Measurements from ENCODE around the gene TMIE. TPM values are rescaled to one million over a fixed set of nuclear protein-coding genes. Genes with fewer than 3 reads are reported as not detected.
"Not testable (repeated sequence)": the region's sequence is repeated elsewhere in the genome, so short reads cannot be mapped to it uniquely, and the experiment has no call there.

The TMIE gene
- total RNA-seq, 3 donors from 2014 or later = 0.16 to 0.71 (median 0.40) TPM

GRCh38 chr3:46692566-46692990 is 8.6 kb upstream of the TMIE start:
- no peaks in the 10 kb centered on the region for H3K27me3 Mint-ChIP-seq (ENCODE audit: low read depth)
- peaks cover 60% of the 10 kb centered on the region for H3K4me1 Mint-ChIP-seq (ENCODE audit: low read depth)
- peak overlapping the region; percentile 77 for H3K4me3 Mint-ChIP-seq
- H3K9me3 Mint-ChIP-seq = no peaks in the 10 kb centered on the region
- no peaks in the 10 kb centered on the region for H3K36me3 Mint-ChIP-seq (ENCODE audit: insufficient read depth)
- DNase-seq = no peak
- no peak for ATAC-seq

DNA sequence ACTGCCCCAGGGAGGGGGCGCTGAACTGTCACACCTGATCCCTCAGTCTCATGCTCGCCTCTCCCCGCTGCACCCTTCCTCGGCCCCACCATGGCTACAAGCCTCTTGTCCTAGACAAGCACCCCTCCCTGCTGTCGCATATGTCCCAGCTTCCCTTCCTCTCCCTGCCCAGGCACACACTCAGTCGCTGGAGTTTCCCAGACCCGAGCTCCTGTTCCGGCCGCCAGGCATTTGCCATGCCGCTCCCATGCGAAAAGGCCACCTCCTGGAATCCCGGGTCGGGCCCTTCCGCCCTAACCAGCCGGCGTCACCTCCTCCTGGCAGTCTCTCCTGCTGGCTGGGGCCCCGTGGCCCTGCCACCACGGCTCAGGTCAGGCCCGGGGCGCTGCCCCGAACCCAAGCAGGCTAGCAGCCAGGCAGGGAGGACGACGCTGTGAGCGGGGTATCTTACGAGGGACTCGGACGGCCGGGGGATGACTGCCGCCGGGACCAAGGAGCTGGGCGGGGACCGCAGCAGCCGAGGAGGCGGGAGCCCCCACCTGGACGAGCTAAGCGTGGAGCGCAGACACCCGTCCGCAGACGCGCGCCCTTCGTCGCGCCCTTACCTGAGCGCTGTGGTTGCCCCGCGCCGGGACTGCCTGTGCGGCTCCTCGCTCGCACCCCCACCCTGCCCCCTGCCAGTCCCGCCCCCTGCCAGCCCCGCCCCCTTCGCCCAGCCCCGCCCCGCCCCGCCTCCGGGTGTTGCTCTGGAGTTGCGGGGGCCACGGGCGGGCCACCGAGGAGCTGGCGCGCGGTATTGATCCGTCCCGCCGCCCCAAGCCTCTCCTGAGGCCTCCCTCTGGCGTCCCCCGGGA is 7.9 kb upstream of the TMIE start, which contains the start of gene ALS2CL:
Gene ALS2CL, minus strand, starts transcription at position 642 of the 854 bp plus-strand sequence. CDS start 4,239 bp downstream, outside the sequence.
- Mint-ChIP-seq H3K4me1 (ENCODE audit: low read depth) (peaks cover 62% of the 10 kb centered on the region), H3K36me3 (ENCODE audit: insufficient read depth) (no peaks in the 10 kb centered on the region), H3K4me3 (peak within 1 kb of the TSS; percentile 77), H3K9me3 (no peaks in the 10 kb centered on the region), H3K27me3 (ENCODE audit: low read depth) (no peaks in the 10 kb centered on the region)
- peak; percentile 72 to 73 for ATAC-seq
- DNase-seq = peak; percentile 66

GRCh38 chr3:46693892-46694226 is 7.3 kb upstream of the TMIE start:
- Mint-ChIP-seq H3K27me3 (ENCODE audit: low read depth) (no peaks in the 10 kb centered on the region), H3K4me1 (ENCODE audit: low read depth) (peaks cover 62% of the 10 kb centered on the region)
- ATAC-seq = peak; percentile 64 to 66

GRCh38 chr3:46694520-46694919 is 6.7 kb upstream of the TMIE start:
- H3K36me3 Mint-ChIP-seq (ENCODE audit: insufficient read depth) = no peaks in the 10 kb centered on the region
- H3K27me3 Mint-ChIP-seq (ENCODE audit: low read depth) = no peaks in the 10 kb centered on the region

More at GRCh38 chr3:46693892-46694226, 7.3 kb upstream of the TMIE start:
- Mint-ChIP-seq H3K4me3 (peak overlapping the region; percentile 58), H3K9me3 (no peaks in the 10 kb centered on the region), H3K36me3 (ENCODE audit: insufficient read depth) (no peaks in the 10 kb centered on the region)
- DNase-seq = peak; percentile 49

GRCh38 chr3:46695177-46695961 is 5.8 kb upstream of the TMIE start:
- Mint-ChIP-seq H3K9me3 (no peaks in the 10 kb centered on the region), H3K4me3 (peak overlapping the region; percentile 45), H3K27me3 (ENCODE audit: low read depth) (no peaks in the 10 kb centered on the region), H3K4me1 (ENCODE audit: low read depth) (peaks cover 61% of the 10 kb centered on the region), H3K36me3 (ENCODE audit: insufficient read depth) (no peaks in the 10 kb centered on the region)
- DNase-seq (peak; percentile 42), ATAC-seq (peak in 1 of 2 donors; percentile 13)

More at GRCh38 chr3:46694520-46694919, 6.7 kb upstream of the TMIE start:
- DNase-seq (no peak), ATAC-seq (no peak)
- Mint-ChIP-seq H3K9me3 (no peaks in the 10 kb centered on the region), H3K4me1 (ENCODE audit: low read depth) (peaks cover 65% of the 10 kb centered on the region), H3K4me3 (peak overlapping the region; percentile 24)

DNA sequence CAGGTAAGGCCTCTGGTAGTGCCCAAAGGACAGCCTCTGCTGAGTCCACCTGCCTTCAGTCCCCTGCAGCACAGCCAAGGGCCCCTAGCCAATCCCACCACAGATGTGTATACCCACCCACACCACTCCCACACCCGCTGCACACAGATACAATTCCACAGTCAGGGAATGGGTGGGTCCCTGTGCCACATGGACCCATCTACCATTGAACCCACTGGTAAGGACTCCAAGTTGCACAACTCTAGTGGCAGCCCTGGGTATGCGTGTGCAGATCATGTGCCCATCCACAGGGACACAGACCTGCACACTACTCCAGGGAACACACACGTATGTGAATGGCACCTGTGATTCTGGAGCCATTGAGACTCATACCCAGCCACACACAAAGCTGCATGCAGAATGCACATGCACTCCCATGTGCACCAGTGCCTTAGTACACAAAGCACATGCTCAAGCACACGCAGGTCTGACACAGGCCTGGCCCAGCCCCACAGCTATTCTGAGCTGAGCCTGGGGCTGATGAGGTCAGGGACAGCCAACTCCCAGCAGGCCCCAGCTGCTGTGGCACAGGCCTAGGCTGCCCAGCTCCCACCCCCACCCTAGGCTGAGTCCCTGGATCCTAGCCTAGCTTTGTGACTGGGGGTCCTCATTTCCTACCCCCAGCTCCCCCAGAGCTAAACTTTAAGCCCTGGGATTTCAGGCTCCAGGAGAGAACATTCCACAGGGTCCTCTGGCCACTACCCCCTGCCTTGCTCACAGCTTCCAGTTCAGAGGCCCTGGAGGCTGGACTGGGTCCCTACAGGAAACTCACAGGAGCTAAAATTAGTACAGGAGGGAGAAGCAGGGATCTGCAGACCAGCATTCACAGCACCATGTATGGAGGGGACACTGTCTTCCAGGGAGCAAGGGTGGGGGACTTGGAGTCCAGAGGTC is 5.0 kb upstream of the TMIE start:
- no peaks in the 10 kb centered on the region for H3K9me3 Mint-ChIP-seq
- H3K27me3 Mint-ChIP-seq (ENCODE audit: low read depth) = no peaks in the 10 kb centered on the region
- DNase-seq (no peak), ATAC-seq (no peak)
- H3K4me1 Mint-ChIP-seq (ENCODE audit: low read depth) = peaks cover 52% of the 10 kb centered on the region
- H3K36me3 Mint-ChIP-seq (ENCODE audit: insufficient read depth) = no peaks in the 10 kb centered on the region
- no peak overlapping the region for H3K4me3 Mint-ChIP-seq

GRCh38 chr3:46699676-46700523 is 1.3 kb upstream of the TMIE start:
- no peak for ATAC-seq
- Mint-ChIP-seq H3K27me3 (ENCODE audit: low read depth) (peaks cover 8% of the 10 kb centered on the region), H3K4me3 (no peak overlapping the region), H3K9me3 (no peaks in the 10 kb centered on the region), H3K4me1 (ENCODE audit: low read depth) (peaks cover 37% of the 10 kb centered on the region), H3K36me3 (ENCODE audit: insufficient read depth) (no peaks in the 10 kb centered on the region)
- DNase-seq = no peak

GRCh38 chr3:46700772-46701171 is 420 bp upstream of the TMIE start:
- peak overlapping the region; percentile 46 for H3K4me3 Mint-ChIP-seq
- H3K36me3 Mint-ChIP-seq (ENCODE audit: insufficient read depth) = no peaks in the 10 kb centered on the region
- no peak for ATAC-seq
- H3K27me3 Mint-ChIP-seq (ENCODE audit: low read depth) = peaks cover 8% of the 10 kb centered on the region
- H3K4me1 Mint-ChIP-seq (ENCODE audit: low read depth) = peaks cover 28% of the 10 kb centered on the region
- no peaks in the 10 kb centered on the region for H3K9me3 Mint-ChIP-seq
- no peak for DNase-seq

GRCh38 chr3:46702246-46703012 is 1.2 kb downstream of the TMIE start:
- no peak overlapping the region for H3K4me3 Mint-ChIP-seq
- ATAC-seq (no peak), DNase-seq (no peak)
- H3K4me1 Mint-ChIP-seq (ENCODE audit: low read depth) = peaks cover 18% of the 10 kb centered on the region
- no peaks in the 10 kb centered on the region for H3K9me3 Mint-ChIP-seq
- H3K27me3 Mint-ChIP-seq (ENCODE audit: low read depth) = peaks cover 8% of the 10 kb centered on the region
- H3K36me3 Mint-ChIP-seq (ENCODE audit: insufficient read depth) = no peaks in the 10 kb centered on the region

GRCh38 chr3:46703013-46703520 is 1.9 kb downstream of the TMIE start:
- H3K4me3 Mint-ChIP-seq = no peak overlapping the region

DNA sequence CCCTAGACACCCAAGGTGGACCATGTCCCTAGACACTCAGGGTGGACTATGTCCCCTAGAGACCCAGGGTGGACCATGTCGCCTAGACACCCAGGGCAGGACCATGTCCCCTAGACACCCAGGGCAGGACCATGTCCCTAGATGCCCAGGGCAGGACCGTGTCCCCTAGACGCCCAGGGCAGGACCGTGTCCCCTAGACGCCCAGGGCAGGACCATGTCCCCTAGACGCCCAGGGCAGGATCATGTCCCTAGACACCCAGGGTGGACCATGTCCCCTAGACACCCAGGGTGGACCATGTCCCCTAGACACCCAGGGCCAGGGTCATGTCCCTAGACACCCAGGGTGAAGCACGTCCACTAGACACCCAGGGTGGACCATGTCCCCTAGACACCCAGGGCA is 3.2 kb downstream of the TMIE start:
- H3K9me3 Mint-ChIP-seq; DNase-seq; ATAC-seq; H3K4me3 Mint-ChIP-seq; H3K27me3 Mint-ChIP-seq (ENCODE audit: low read depth); H3K36me3 Mint-ChIP-seq (ENCODE audit: insufficient read depth): not testable (repeated sequence)
- H3K4me1 Mint-ChIP-seq (ENCODE audit: low read depth) = peaks cover 13% of the 10 kb centered on the region

More at GRCh38 chr3:46703013-46703520, 1.9 kb downstream of the TMIE start:
- Mint-ChIP-seq H3K36me3 (ENCODE audit: insufficient read depth) (no peaks in the 10 kb centered on the region), H3K4me1 (ENCODE audit: low read depth) (peaks cover 14% of the 10 kb centered on the region), H3K9me3 (no peaks in the 10 kb centered on the region), H3K27me3 (ENCODE audit: low read depth) (peaks cover 8% of the 10 kb centered on the region)
- DNase-seq (no peak), ATAC-seq (no peak)

- ATAC-seq (peak; percentile 81 to 82), DNase-seq (peak; percentile 60)
- Mint-ChIP-seq H3K9me3 (no peaks in the 10 kb centered on the region), H3K36me3 (ENCODE audit: insufficient read depth) (no peaks in the 10 kb centered on the region), H3K4me1 (ENCODE audit: low read depth) (peaks cover 10% of the 10 kb centered on the region), H3K27me3 (ENCODE audit: low read depth) (peaks cover 8% of the 10 kb centered on the region), H3K4me3 (no peak overlapping the region)
Observed at GRCh38 chr3:46705022-46705530, 3.9 kb downstream of the TMIE start.

All from activated T-cell treated with anti-CD3 and anti-CD28 coated beads, Interleukin-2, amount 50 U/mL, for 4 hours (primary cell).